ENCODE results near the gene HDDC2.

HDDC2 gene

GRCh38 chr6:125315548-125315947 is 13.8 kb upstream of the HDDC2 start:
- TF ChIP-seq CTCF (conservative IDR thresholded peaks at IDR 0.05; ENCODE audit: low read depth, low read length) = no peak

GRCh38 chr6:125314009-125314581 is 12.3 kb upstream of the HDDC2 start:
- H3K4me3 ChIP-seq (ENCODE audit: low read length) = no peak overlapping the region
- peak; percentile 95 for TF ChIP-seq CTCF (conservative IDR thresholded peaks at IDR 0.05; ENCODE audit: low read depth, low read length)
- DNase-seq (ENCODE audit: low read depth) = peak; percentile 12

More at GRCh38 chr6:125315548-125315947, 13.8 kb upstream of the HDDC2 start:
- H3K4me3 ChIP-seq (ENCODE audit: low read length) = no peak overlapping the region
- no peak for DNase-seq (ENCODE audit: low read depth)

- no peak overlapping the region for H3K4me3 ChIP-seq (ENCODE audit: low read length)
- no peak for DNase-seq (ENCODE audit: low read depth)
These were observed 11.2 kb upstream of the HDDC2 start for GRCh38 chr6:125312950-125313349.

GRCh38 chr6:125312478-125312877 is 10.7 kb upstream of the HDDC2 start:
- no peak for TF ChIP-seq CTCF (conservative IDR thresholded peaks at IDR 0.05; ENCODE audit: low read depth, low read length)
- no peak for DNase-seq (ENCODE audit: low read depth)

More at GRCh38 chr6:125312950-125313349, 11.2 kb upstream of the HDDC2 start:
- no peak for TF ChIP-seq CTCF (conservative IDR thresholded peaks at IDR 0.05; ENCODE audit: low read depth, low read length)

GRCh38 chr6:125310994-125311649 is 9.4 kb upstream of the HDDC2 start:
- H3K4me3 ChIP-seq (ENCODE audit: low read length) = no peak overlapping the region

More at GRCh38 chr6:125312478-125312877, 10.7 kb upstream of the HDDC2 start:
- no peak overlapping the region for H3K4me3 ChIP-seq (ENCODE audit: low read length)

GRCh38 chr6:125307964-125308615 is 6.3 kb upstream of the HDDC2 start:
- no peak overlapping the region for H3K4me3 ChIP-seq (ENCODE audit: low read length)
- no peak for DNase-seq (ENCODE audit: low read depth)
- TF ChIP-seq CTCF (conservative IDR thresholded peaks at IDR 0.05; ENCODE audit: low read depth, low read length) = no peak

More at GRCh38 chr6:125310994-125311649, 9.4 kb upstream of the HDDC2 start:
- peak; percentile 72 for TF ChIP-seq CTCF (conservative IDR thresholded peaks at IDR 0.05; ENCODE audit: low read depth, low read length)
- DNase-seq (ENCODE audit: low read depth) = peak; percentile 17
